BJ (cell line): Measurements from ENCODE around the gene ATAD3C. TPM values are rescaled to one million over a fixed set of nuclear protein-coding genes. Genes with fewer than 3 reads are reported as not detected.
"Not testable (repeated sequence)": the region's sequence is repeated elsewhere in the genome, so short reads cannot be mapped to it uniquely, and the experiment has no call there.

ENCODE experiments used
- CTCF ChIA-PET: fragments of 350-600 bp; formaldehyde crosslinking; extraction: SDS; loops from one replicate; lab custom pipeline; 2021; ENCODE audit warnings: antibody characterized with exemption, inconsistent platforms; lab: Yijun Ruan, JAX
- POLR2A ChIA-PET: fragments of 300-600 bp; sonication (Branson Sonifier 250); formaldehyde crosslinking; extraction: SDS; loops from one replicate; lab custom pipeline; 2021; ENCODE audit warnings: antibody characterized with exemption; lab: Charles Lee
- DNase-seq: peaks from one replicate; pipeline ENCODE4 v3.0.0-alpha.2; 2011; ENCODE audit warnings: low read depth
- H3K27me3 ChIP-seq: 2 replicates; pipeline ENCODE4 v1.6.0; 2011; ENCODE audit warnings: low read length; ENCODE audit not compliant: control insufficient read depth, insufficient read depth
- H3K36me3 ChIP-seq: 2 replicates; pipeline ENCODE4 v1.5.1; 2011; ENCODE audit warnings: low read length; ENCODE audit not compliant: control insufficient read depth, insufficient read depth
- H3K4me3 ChIP-seq: 2 replicates; pipeline ENCODE4 v1.5.1; 2011; ENCODE audit warnings: low read depth, mild to moderate bottlenecking, control low read depth, low read length
- polyA plus RNA-seq: library from polyadenylated mRNA; depleted of rRNA; stranded (reverse); fragments of >200 nt; gene quantifications from 2 replicates; pipeline ENCODE4 v1.2.3, GENCODE V29; 2011
- TF ChIP-seq, protein P1 (sequence below): IDR thresholded peaks from 2 replicates; pipeline ENCODE4 v1.5.1; 2011; ENCODE audit warnings: low read depth, mild to moderate bottlenecking, control low read depth, inconsistent platforms, low read length, moderate library complexity; ENCODE audit not compliant: insufficient read depth

Gene ATAD3C
- polyA plus RNA-seq, 1 experiment = 0.06 TPM

DNA sequence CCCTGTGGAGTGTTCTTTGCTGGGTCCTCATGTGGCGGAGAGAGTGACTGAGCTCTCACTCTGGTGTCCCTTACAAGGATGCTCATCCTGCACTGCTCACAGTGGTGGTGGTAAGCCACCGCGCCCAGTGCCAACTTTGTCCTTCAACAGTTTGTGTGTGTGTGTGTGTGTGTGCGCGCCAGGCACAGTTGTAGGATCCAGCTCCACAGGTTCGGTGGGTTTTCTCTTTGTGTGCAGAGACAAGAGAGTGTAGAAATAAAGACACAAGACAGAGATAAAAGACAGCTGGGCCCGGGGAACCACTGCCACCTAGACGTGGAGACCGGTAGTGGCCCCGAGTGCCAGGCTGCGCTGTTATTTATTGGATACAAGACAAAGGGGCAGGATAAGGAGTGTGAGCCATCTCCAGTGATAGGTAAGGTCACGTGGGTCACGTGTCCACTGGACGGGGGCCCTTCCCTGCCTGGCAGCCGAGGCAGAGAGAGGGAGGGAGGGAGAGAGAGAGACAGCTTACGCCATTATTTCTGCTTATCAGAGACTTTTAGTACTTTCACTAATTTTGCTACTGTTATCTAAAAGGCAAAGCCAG is 55.4 kb downstream of the ATAD3C start:
- H3K36me3 ChIP-seq, H3K4me3 ChIP-seq, DNase-seq, H3K27me3 ChIP-seq, POLR2A ChIA-PET: not testable (repeated sequence)
- CTCF ChIA-PET = interaction anchor here (0.6 to 1.7 kb wide), 10 partner anchors 11 to 384 kb away, joined by 3 to 4 read pairs (median 3); partner anchors contain the start of gene CCNL2
- TF ChIP-seq, protein P1, sequence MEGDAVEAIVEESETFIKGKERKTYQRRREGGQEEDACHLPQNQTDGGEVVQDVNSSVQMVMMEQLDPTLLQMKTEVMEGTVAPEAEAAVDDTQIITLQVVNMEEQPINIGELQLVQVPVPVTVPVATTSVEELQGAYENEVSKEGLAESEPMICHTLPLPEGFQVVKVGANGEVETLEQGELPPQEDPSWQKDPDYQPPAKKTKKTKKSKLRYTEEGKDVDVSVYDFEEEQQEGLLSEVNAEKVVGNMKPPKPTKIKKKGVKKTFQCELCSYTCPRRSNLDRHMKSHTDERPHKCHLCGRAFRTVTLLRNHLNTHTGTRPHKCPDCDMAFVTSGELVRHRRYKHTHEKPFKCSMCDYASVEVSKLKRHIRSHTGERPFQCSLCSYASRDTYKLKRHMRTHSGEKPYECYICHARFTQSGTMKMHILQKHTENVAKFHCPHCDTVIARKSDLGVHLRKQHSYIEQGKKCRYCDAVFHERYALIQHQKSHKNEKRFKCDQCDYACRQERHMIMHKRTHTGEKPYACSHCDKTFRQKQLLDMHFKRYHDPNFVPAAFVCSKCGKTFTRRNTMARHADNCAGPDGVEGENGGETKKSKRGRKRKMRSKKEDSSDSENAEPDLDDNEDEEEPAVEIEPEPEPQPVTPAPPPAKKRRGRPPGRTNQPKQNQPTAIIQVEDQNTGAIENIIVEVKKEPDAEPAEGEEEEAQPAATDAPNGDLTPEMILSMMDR = peak; percentile 51

DNA sequence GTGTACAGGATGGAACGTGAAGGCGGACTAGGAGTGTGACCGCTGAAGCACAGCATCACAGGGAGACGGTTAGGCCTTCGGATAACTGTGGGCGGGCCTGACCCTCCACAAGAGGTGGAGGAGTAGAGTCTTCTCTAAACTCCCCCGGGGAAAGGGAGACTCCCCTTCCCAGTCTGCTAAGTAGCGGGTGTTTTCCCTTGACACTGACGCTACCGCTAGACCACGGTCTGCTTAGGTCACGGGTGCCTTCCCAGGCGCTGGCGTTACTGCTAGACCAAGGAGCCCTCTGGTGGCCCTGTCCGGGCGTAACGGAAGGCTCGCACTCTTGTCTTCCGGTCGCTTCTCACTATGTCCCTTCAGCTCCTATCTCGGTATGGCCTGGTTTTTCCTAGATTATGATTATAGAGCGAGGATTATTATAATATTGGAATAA is 55.9 kb downstream of the ATAD3C start:
- H3K4me3 ChIP-seq, DNase-seq, POLR2A ChIA-PET, H3K27me3 ChIP-seq, H3K36me3 ChIP-seq: not testable (repeated sequence)
- CTCF ChIA-PET = interaction anchor here (0.6 to 1.7 kb wide), 12 partner anchors 13 to 384 kb away, joined by 3 to 4 read pairs (median 4); partner anchors contain the start of genes AURKAIP1 and CCNL2

DNA sequence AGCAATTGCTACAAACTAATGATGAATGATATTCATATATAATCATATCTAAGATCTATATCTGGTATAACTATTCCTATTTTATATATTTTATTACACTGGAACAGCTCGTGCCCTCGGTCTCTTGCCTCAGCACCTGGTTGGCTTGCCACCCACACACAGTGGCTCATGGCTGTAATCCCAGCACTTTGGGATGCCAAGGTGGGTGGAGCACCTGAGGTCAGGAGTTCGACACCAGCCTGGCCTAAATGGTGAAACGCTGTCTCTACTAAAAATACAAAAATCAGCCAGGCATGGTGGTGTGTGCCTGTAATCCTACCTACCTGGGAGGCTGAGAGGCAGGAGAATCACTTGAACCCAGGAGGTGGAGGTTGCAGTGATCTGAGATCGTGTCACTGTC is 56.3 kb downstream of the ATAD3C start:
- H3K36me3 ChIP-seq, H3K27me3 ChIP-seq, DNase-seq, H3K4me3 ChIP-seq, POLR2A ChIA-PET: not testable (repeated sequence)
- CTCF ChIA-PET = interaction anchor here (0.6 to 1.4 kb wide), 8 partner anchors 13 to 385 kb away, joined by 3 to 4 read pairs (median 4); partner anchors contain the start of gene AURKAIP1

DNA sequence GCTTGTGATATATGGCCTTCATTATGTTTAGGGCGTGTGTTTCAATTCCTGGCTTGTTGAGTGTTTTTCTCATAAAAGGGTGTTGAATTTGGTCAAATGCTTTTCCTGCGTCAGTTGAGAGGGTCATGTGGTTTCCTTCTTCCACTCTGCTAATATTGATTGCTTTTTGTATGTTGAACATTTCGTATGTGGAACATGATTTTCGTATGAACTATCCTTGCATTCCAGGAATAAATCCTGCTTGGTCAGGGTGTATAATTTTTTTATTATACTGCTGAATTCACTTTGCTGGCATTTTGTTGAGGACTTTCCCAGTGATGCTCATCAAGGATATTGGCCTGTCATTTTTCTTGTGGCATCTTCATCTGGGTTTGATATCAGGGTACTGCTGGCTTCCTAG is 57.8 kb downstream of the ATAD3C start:
- POLR2A ChIA-PET = no interaction called here
- DNase-seq = no peak
- TF ChIP-seq, protein P1 = no peak

DNA sequence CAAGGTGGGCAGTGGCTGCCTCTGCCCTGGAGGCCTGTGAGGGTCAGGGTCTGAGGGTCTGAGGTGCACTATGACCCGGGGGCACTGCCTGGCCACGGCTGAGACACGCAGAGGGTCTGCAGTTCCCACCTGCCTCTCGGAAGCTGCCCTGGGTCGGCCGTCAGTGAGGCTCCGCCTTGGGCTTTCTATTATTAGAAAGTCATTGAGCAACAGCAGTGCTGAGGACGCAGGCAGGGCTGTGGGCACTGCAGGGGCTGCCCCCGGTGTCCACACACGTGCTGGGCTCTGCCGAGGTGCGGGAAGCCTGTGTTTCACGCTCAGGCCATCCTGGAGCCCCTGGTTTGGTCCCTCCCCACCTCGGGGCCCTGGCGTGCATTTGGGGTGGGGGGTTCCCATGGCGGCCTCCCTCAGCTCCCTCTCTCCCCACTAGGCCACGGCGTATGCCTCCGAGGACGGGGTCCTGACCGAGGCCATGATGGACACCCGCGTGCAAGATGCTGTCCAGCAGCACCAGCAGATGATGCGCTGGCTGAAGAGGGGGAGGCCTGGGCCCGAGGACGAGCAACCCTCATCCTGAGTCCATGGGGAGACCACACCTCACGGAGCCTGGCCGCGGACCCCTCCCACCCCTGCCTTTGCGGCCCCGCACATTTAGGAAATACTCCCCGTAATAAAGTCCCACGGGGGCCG is 59.4 kb downstream of the ATAD3C start:
- DNase-seq, POLR2A ChIA-PET, H3K36me3 ChIP-seq, H3K27me3 ChIP-seq, CTCF ChIA-PET, H3K4me3 ChIP-seq: not testable (repeated sequence)

More for the DNA sequence above, 57.8 kb downstream of the ATAD3C start:
- Histone ChIP-seq H3K36me3 (no peaks in the 10 kb centered on the region), H3K4me3 (no peak overlapping the region), H3K27me3 (no peaks in the 10 kb centered on the region)
- CTCF ChIA-PET = no interaction called here

DNA sequence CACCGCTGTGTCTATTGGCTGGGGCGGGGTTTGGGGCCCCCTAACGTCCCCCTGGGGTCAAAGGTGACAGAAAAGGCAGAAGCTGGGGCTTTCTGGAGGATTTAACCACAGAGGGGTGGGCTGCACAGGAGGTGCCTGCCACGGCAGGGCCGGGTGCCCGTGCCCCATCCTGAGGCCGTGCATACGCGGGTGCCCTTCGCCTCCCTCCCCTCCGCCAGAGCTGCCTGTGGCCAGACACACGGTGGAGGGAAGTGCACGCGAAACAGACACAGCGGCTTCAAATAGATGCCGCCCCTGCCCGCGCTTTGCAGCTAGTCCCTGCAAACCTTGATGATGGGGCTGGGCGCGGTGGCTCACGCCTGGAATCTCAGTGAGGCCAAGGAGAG is 60.0 kb downstream of the ATAD3C start:
- H3K27me3 ChIP-seq, CTCF ChIA-PET, H3K4me3 ChIP-seq, DNase-seq, H3K36me3 ChIP-seq, POLR2A ChIA-PET: not testable (repeated sequence)

DNA sequence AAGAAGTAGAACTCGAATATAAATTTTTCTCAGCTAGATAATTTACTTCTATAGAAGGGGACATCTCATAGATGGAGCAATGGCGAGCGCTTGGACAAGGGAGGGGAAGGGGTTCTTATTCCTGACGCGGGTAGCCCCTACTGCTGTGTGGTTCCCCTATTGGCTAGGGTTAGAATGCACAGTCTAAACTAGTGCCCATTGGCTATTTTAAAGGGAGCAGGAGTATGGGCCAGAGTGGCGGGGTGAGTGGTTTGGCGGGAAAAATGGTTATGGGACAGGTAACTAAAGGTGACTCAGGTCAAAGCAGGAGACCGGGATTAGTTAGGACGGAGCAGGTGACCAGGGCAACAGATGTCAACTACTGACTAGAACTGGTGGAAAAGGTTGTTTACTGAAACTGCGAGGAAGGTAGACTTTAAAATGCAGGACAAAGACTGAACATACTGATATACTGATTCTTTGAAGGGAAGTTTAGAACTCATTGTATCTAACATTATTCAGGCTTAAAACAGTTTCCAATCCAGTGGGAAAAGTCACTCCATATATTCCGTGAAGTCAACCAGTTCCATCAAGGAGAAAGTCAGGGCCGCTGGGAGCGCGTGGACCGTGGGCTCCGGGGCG is 61.5 kb downstream of the ATAD3C start:
- H3K4me3 ChIP-seq = peak overlapping the region; percentile 72
- DNase-seq = no peak
- peaks cover 1% of the 10 kb centered on the region; the same call in 1 of the 2 replicates for H3K36me3 ChIP-seq
- POLR2A ChIA-PET = interaction anchor here (1.0 kb wide), 1 partner anchor 18 kb away, joined by 3 read pairs; no protein-coding TSS in a partner anchor
- TF ChIP-seq, protein P1 = no peak
- H3K27me3 ChIP-seq = no peaks in the 10 kb centered on the region
- CTCF ChIA-PET = no interaction called here
